AG08396 (cell line): Measurements from ENCODE around the gene TRAPPC10.
"Not testable (repeated sequence)": the region's sequence is repeated elsewhere in the genome, so short reads cannot be mapped to it uniquely, and the experiment has no call there.

Experiments used
- DNase-seq: peaks from one replicate; pipeline ENCODE4 v3.0.0; 2012; ENCODE audit warnings: low spot score, mixed read lengths

TRAPPC10 gene

GRCh38 chr21:44145616-44146015, 133.5 kb downstream of the TRAPPC10 start:
- DNase-seq, result not testable (repeated sequence)

- not testable (repeated sequence) for DNase-seq
Observed at GRCh38 chr21:44147108-44147507, 135.0 kb downstream of the TRAPPC10 start.

- not testable (repeated sequence) for DNase-seq
Observed at GRCh38 chr21:44150255-44150654, 138.1 kb downstream of the TRAPPC10 start.

GRCh38 chr21:44153214-44153888, 141.2 kb downstream of the TRAPPC10 start:
- not testable (repeated sequence) for DNase-seq

GRCh38 chr21:44153889-44154228, 141.8 kb downstream of the TRAPPC10 start:
- not testable (repeated sequence) for DNase-seq

GRCh38 chr21:44154816-44155230, 142.7 kb downstream of the TRAPPC10 start:
- not testable (repeated sequence) for DNase-seq

- not testable (repeated sequence) for DNase-seq
Observed at GRCh38 chr21:44155231-44155993, 143.3 kb downstream of the TRAPPC10 start.

- DNase-seq, result not testable (repeated sequence)
Observed at GRCh38 chr21:44155994-44156380, 143.9 kb downstream of the TRAPPC10 start.
